Nephron (organoid): ENCODE measurements around the gene FBN2.

ENCODE experiments used
- H3K27ac Mint-ChIP-seq, 3 experiments: 2 replicates each; pipeline ENCODE4 v1.8.0; 2020; ENCODE audit warnings: mixed read lengths in 3 of 3, mild to moderate bottlenecking in 2 of 3, moderate library complexity in 1 of 3
- H3K27me3 Mint-ChIP-seq: 2 replicates; pipeline ENCODE4 v1.8.0; 2021; ENCODE audit warnings: low read depth, mild to moderate bottlenecking, moderate library complexity, mixed read lengths
- H3K36me3 Mint-ChIP-seq: 2 replicates; pipeline ENCODE4 v1.8.0; 2020; ENCODE audit warnings: low read depth, mixed read lengths
- H3K4me1 Mint-ChIP-seq: 2 replicates; pipeline ENCODE4 v1.8.0; 2020; ENCODE audit warnings: mixed read lengths
- H3K4me3 Mint-ChIP-seq, 3 experiments: 2 replicates each; pipeline ENCODE4 v1.8.0; 2020; ENCODE audit warnings: mild to moderate bottlenecking in 3 of 3, mixed read lengths in 3 of 3, moderate library complexity in 2 of 3
- H3K9me3 Mint-ChIP-seq: 2 replicates; pipeline ENCODE4 v1.8.0; 2020; ENCODE audit warnings: mixed read lengths
- CTCF ChIP-seq, 3 experiments: fragments of 200-600 bp; sonication (generic); IDR thresholded peaks; one replicate each; pipeline ENCODE4 v1.5.0; 2021; ENCODE audit warnings: antibody characterized with exemption in 3 of 3; ENCODE audit not compliant: unreplicated experiment in 3 of 3

Gene FBN2

DNA sequence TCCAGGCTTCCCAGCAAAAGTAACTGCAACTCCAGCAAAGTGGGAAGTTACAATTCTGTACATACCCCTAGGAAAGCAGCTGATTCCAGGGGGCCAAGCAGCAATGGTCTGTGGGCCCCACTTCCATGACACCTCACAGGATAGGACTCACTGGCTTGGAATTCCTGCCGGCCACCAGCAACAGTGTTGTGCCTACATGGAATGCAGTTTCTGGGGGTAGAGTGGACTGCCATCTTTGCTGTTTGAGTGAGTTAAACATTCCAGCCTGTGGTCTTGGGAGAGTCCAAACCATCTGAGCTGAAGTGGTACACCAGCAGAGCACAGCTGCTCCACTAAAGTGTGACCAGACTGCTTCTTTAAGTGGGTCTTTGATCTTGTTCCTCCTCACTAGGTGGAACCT, 13.4 kb upstream of the FBN2 start:
- no peak overlapping the region for H3K4me3 Mint-ChIP-seq
- no peak overlapping the region for H3K27ac Mint-ChIP-seq
- H3K9me3 Mint-ChIP-seq = peaks cover 30% of the 10 kb centered on the region
- no peaks in the 10 kb centered on the region for H3K27me3 Mint-ChIP-seq
- no peaks in the 10 kb centered on the region for H3K4me1 Mint-ChIP-seq
- TF ChIP-seq CTCF (IDR thresholded peaks at IDR 0.05; ENCODE audit: unreplicated experiment in 3 of 3) = no peak
- peaks cover 3% of the 10 kb centered on the region for H3K36me3 Mint-ChIP-seq

DNA sequence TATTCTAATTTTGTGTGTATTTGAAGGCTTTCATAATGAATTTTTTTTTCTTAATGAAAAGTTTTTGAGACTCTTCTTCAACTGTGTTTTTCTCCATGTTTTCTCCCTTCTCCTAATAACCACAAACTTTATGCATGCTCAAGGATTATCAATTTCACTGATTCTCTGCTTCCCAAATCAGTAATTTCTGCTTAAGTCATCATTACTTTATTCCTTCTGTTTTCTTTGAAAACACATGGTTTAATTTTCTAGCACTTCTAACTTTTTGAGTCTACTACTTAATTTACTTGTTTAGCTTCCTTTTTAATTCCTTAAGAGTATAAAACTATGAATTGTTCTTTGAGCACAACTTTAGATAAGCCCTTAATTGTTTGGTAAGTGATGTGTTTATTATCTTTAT, 11.5 kb upstream of the FBN2 start:
- no peak for TF ChIP-seq CTCF (IDR thresholded peaks at IDR 0.05; ENCODE audit: unreplicated experiment in 3 of 3)
- H3K27me3 Mint-ChIP-seq = no peaks in the 10 kb centered on the region

DNA sequence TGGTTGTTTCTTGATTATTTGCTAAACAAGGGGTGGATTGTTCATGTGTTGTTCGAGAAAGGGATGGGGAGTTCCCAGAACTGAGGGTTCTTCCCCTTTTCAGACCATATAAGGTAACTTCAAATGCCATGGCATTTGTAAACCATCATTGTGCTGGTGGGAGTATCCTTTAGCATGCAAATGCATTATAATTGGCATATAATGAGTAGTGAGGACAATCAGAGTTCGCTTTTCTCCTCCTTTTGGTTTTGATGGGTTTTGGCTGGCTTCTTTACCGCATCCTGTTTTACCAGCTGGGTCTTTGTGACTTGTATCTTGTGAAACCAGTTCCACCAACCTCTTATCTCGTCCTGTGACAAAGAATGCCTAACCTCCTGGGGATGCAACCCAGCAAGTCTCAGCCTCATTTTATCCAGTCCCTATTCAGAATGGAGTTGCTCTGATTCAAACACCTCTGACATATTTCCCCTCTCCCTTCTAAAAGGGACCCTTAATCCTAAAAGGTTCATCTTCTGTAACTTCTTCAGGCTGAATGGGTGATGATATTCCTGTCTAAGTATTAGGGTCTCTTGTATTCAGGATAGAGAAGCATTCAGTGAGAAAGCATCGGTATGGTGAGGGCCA, 8.7 kb upstream of the FBN2 start:
- peaks cover 27% of the 10 kb centered on the region for H3K9me3 Mint-ChIP-seq
- H3K27ac Mint-ChIP-seq = no peak overlapping the region
- no peaks in the 10 kb centered on the region for H3K4me1 Mint-ChIP-seq

More for the DNA sequence above, 11.5 kb upstream of the FBN2 start:
- Mint-ChIP-seq H3K4me3 (no peak overlapping the region), H3K4me1 (no peaks in the 10 kb centered on the region), H3K27ac (no peak overlapping the region), H3K36me3 (peaks cover 3% of the 10 kb centered on the region), H3K9me3 (peaks cover 33% of the 10 kb centered on the region)

DNA sequence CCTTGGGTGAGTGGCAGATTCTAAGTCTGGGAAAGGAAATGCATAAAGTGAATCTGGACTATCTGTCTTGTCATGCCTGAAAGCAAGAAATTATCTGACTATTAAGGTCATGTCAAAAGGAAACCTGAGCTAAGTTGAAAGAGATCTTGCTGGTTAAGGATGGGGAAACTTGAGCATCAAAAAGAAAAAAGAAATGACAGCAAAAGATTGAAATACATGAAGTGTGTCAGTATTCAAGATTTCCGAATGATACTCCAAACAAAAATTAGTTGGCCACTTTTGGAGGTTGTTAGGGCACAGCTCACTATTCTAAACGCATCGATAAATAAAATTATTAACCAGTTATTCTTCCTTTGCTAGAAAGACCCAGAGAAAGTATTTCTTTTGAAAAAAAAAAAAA, 3.3 kb upstream of the FBN2 start:
- peaks cover 6% of the 10 kb centered on the region for H3K27me3 Mint-ChIP-seq
- H3K4me3 Mint-ChIP-seq = no peak overlapping the region
- no peak for TF ChIP-seq CTCF (IDR thresholded peaks at IDR 0.05; ENCODE audit: unreplicated experiment in 3 of 3)
- peaks cover under 1% of the 10 kb centered on the region for H3K4me1 Mint-ChIP-seq
- H3K36me3 Mint-ChIP-seq = no peaks in the 10 kb centered on the region
- peaks cover 20% of the 10 kb centered on the region for H3K9me3 Mint-ChIP-seq
- no peak overlapping the region for H3K27ac Mint-ChIP-seq

More for the DNA sequence above, 8.7 kb upstream of the FBN2 start:
- no peaks in the 10 kb centered on the region for H3K36me3 Mint-ChIP-seq
- TF ChIP-seq CTCF (IDR thresholded peaks at IDR 0.05; ENCODE audit: unreplicated experiment in 3 of 3) = no peak
- H3K27me3 Mint-ChIP-seq = no peaks in the 10 kb centered on the region
- H3K4me3 Mint-ChIP-seq = no peak overlapping the region

- peaks cover 10% of the 10 kb centered on the region for H3K27me3 Mint-ChIP-seq
- H3K36me3 Mint-ChIP-seq = peaks cover 16% of the 10 kb centered on the region
- H3K9me3 Mint-ChIP-seq = peaks cover 9% of the 10 kb centered on the region
- H3K4me1 Mint-ChIP-seq = peaks cover 20% of the 10 kb centered on the region
- no peak for TF ChIP-seq CTCF (IDR thresholded peaks at IDR 0.05; ENCODE audit: unreplicated experiment in 3 of 3)
- peak overlapping the region; percentile 55 to 94 (median 84) for H3K27ac Mint-ChIP-seq
- peak overlapping the region; percentile 92 to 94 (median 93) for H3K4me3 Mint-ChIP-seq
Observed at GRCh38 chr5:128539038-128539429, 989 bp upstream of the FBN2 start.
